Neuronal stem cell (in vitro differentiated cells): ENCODE measurements around the gene PHF1.

Experiments used
- DNase-seq: peaks from one replicate; pipeline ENCODE4 v3.0.0-alpha.2; 2013; ENCODE audit warnings: low spot score
- H2AFZ ChIP-seq: one replicate; pipeline ENCODE4 v1.6.1; 2013; ENCODE audit warnings: mild to moderate bottlenecking, low read length, inconsistent platforms
- H2AK5ac ChIP-seq: 2 replicates; pipeline ENCODE4 v1.6.1; 2013; ENCODE audit warnings: low read depth, mild to moderate bottlenecking, inconsistent platforms, low read length, moderate library complexity, mixed read lengths
- H2BK120ac ChIP-seq: 2 replicates; pipeline ENCODE4 v1.6.1; 2013; ENCODE audit warnings: low read depth, mild to moderate bottlenecking, inconsistent platforms, low read length, moderate library complexity, mixed read lengths
- H2BK12ac ChIP-seq: one replicate; pipeline ENCODE4 v1.6.1; 2013; ENCODE audit warnings: low read length, inconsistent platforms
- H2BK15ac ChIP-seq: 2 replicates; pipeline ENCODE4 v1.6.1; 2013; ENCODE audit warnings: mild to moderate bottlenecking, low read length, inconsistent platforms, mixed read lengths
- H2BK5ac ChIP-seq: one replicate; pipeline ENCODE4 v1.6.1; 2013; ENCODE audit warnings: inconsistent platforms, mild to moderate bottlenecking, low read length, moderate library complexity
- H3K14ac ChIP-seq: one replicate; pipeline ENCODE4 v1.6.1; 2013; ENCODE audit warnings: low read length, inconsistent platforms
- H3K18ac ChIP-seq: 2 replicates; pipeline ENCODE4 v1.6.1; 2013; ENCODE audit warnings: low read length, inconsistent platforms
- H3K23ac ChIP-seq: 2 replicates; pipeline ENCODE4 v1.6.1; 2013; ENCODE audit warnings: low read depth, mild to moderate bottlenecking, mixed read lengths, low read length, inconsistent platforms; ENCODE audit not compliant: poor library complexity
- H3K27ac ChIP-seq: replicated peaks from 3 replicates; pipeline ENCODE4 v1.5.1; 2013; ENCODE audit warnings: low read length, inconsistent platforms
- H3K27me3 ChIP-seq, 3 experiments: 2 replicates each; pipeline ENCODE4 v1.6.1; 2013; ENCODE audit warnings: low read length in 3 of 3, mild to moderate bottlenecking in 2 of 3, inconsistent platforms in 1 of 3, low read depth in 1 of 3, mixed read lengths in 1 of 3, moderate library complexity in 1 of 3; ENCODE audit not compliant: control insufficient read depth in 3 of 3, insufficient read depth in 3 of 3
- H3K36me3 ChIP-seq, 2 donors: replicated peaks in 1 of 2; 2 replicates each; pipeline ENCODE4 v1.6.1; 2013; ENCODE audit warnings: low read length in 2 of 2; ENCODE audit not compliant: control insufficient read depth in 2 of 2, insufficient read depth in 2 of 2
- H3K4ac ChIP-seq: 2 replicates; pipeline ENCODE4 v1.6.1; 2013; ENCODE audit warnings: inconsistent platforms, mild to moderate bottlenecking, low read length, moderate library complexity
- H3K4me1 ChIP-seq, 2 donors: 1 replicate in 1 of 2; 2 replicates in 1 of 2; pipeline ENCODE4 v1.6.1; 2013; ENCODE audit warnings: low read length in 2 of 2, low read depth in 1 of 2; ENCODE audit not compliant: control insufficient read depth in 2 of 2, insufficient read depth in 1 of 2
- H3K4me2 ChIP-seq: one replicate; pipeline ENCODE4 v1.6.1; 2013; ENCODE audit warnings: mild to moderate bottlenecking, low read length, inconsistent platforms; ENCODE audit not compliant: insufficient read depth, poor library complexity, severe bottlenecking
- H3K4me3 ChIP-seq, 2 donors: 2 replicates each; pipeline ENCODE4 v1.5.1; 2013; ENCODE audit warnings: low read length in 2 of 2, mild to moderate bottlenecking in 2 of 2, inconsistent platforms in 1 of 2, moderate library complexity in 1 of 2
- H3K79me1 ChIP-seq: one replicate; pipeline ENCODE4 v1.6.1; 2013; ENCODE audit warnings: low read depth, mild to moderate bottlenecking, inconsistent platforms, low read length, moderate library complexity
- H3K9ac ChIP-seq: one replicate; pipeline ENCODE4 v1.6.1; 2013; ENCODE audit warnings: mild to moderate bottlenecking, low read depth, low read length, inconsistent platforms; ENCODE audit not compliant: poor library complexity
- H3K9me3 ChIP-seq, 2 donors: replicated peaks in 1 of 2; 2 replicates each; pipeline versions ENCODE3 to v1.6.1; 2013; ENCODE audit warnings: low read length in 2 of 2, mild to moderate bottlenecking in 2 of 2, inconsistent platforms in 1 of 2, low read depth in 1 of 2, mixed read lengths in 1 of 2, moderate library complexity in 1 of 2; ENCODE audit not compliant: control insufficient read depth in 2 of 2, insufficient read depth in 1 of 2
- H4K8ac ChIP-seq: one replicate; pipeline ENCODE4 v1.6.1; 2013; ENCODE audit warnings: low read depth, mild to moderate bottlenecking, inconsistent platforms, low read length, moderate library complexity
- H4K91ac ChIP-seq: one replicate; pipeline ENCODE4 v1.6.1; 2013; ENCODE audit warnings: low read length, low read depth, mild to moderate bottlenecking, inconsistent platforms; ENCODE audit not compliant: poor library complexity
- WGBS, 2 donors: extraction: QIAGEN DNeasy Blood & Tissue Kit; methylation state at CpG; one replicate each; pipeline ENCODE4 v1.1.7; 2013; ENCODE audit warnings: missing lambda C conversion rate in 2 of 2, mixed read lengths in 1 of 2; ENCODE audit not compliant: insufficient read length in 2 of 2, insufficient replicate concordance in 1 of 2; ENCODE audit errors: extremely low coverage in 2 of 2; 5-methylcytosine and 5-hydroxymethylcytosine counted together

PHF1 gene

DNA sequence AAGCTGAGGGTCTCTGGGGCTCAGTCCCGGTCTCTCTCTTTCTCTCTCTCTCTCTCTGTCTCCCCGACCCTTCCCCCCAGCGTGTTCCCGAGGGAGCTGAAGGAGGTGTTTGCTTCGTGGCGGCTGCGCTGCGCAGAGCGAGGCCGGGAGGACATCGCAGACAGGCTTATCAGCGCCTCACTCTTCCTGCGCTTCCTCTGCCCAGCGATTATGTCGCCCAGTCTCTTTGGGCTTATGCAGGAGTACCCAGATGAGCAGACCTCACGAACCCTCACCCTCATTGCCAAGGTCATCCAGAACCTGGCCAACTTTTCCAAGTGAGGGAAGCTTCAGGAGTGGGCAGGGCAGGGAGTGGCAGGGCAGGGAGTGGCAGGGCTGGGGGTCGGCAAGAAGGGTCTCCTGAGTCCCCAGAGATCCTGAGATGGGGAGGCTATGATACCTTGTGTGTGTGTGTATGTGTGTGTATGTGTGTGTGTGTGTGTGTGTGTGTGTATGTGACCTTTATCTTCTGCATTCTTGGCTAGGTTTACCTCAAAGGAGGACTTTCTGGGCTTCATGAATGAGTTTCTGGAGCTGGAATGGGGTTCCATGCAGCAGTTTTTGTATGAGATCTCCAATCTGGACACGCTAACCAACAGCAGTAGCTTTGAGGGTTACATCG, 30.0 kb downstream of the PHF1 start:
- Histone ChIP-seq H3K4me2 (no peak overlapping the region), H3K4ac (no peak overlapping the region), H3K9me3 (peaks cover 0 to 3% of the 10 kb centered on the region in 2 donors), H2BK5ac (no peak overlapping the region), H3K23ac (no peak overlapping the region), H2BK15ac (no peak overlapping the region), H3K36me3 (peaks cover 81 to 96% of the 10 kb centered on the region in 2 donors), H3K27me3 (no peaks in the 10 kb centered on the region), H3K18ac (no peak overlapping the region), H4K8ac (no peak overlapping the region), H3K9ac (peak overlapping the region; percentile 2), H3K4me1 (no peaks in the 10 kb centered on the region), H3K27ac (no peak overlapping the region), H2AK5ac (no peak overlapping the region), H3K14ac (no peak overlapping the region), H3K79me1 (peaks cover 7% of the 10 kb centered on the region), H3K4me3 (no peak overlapping the region), H2BK120ac (no peak overlapping the region), H4K91ac (no peak overlapping the region), H2AFZ (no peak overlapping the region), H2BK12ac (no peak overlapping the region)
- no CpG with 5 or more reads among the region's 19 CpGs for whole genome bisulfite sequencing, 2 donors
- no peak for DNase-seq

DNA sequence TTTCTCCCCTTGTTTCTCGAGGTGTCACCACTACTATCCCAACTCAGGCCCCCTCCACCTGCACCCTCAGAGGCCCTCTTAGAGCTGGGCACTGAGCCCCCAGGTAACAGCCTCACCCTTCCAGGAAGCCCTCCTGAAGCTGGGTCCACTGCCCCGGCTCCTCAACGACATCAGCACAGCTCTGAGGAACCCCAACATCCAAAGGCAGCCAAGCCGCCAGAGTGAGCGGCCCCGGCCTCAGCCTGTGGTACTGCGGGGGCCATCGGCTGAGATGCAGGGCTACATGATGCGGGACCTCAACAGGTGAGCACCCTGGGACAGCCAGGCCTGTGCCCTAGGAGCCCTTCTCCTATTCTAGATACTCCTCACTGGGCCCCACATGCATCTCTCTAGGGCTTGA, 30.6 kb downstream of the PHF1 start:
- Histone ChIP-seq H2AK5ac (no peak overlapping the region), H3K9me3 (peaks cover 0 to 3% of the 10 kb centered on the region in 2 donors), H2BK12ac (no peak overlapping the region), H2BK120ac (no peak overlapping the region), H3K27ac (no peak overlapping the region), H3K79me1 (peaks cover 7% of the 10 kb centered on the region), H4K91ac (no peak overlapping the region), H3K27me3 (no peaks in the 10 kb centered on the region), H3K4me1 (no peaks in the 10 kb centered on the region), H3K4me3 (no peak overlapping the region), H3K18ac (no peak overlapping the region), H3K36me3 (peaks cover 83 to 96% of the 10 kb centered on the region in 2 donors), H2BK5ac (no peak overlapping the region), H2BK15ac (no peak overlapping the region), H3K9ac (no peak overlapping the region), H3K4me2 (no peak overlapping the region), H3K4ac (no peak overlapping the region), H4K8ac (no peak overlapping the region), H3K23ac (no peak overlapping the region), H2AFZ (no peak overlapping the region), H3K14ac (no peak overlapping the region)
- DNase-seq, result no peak
- WGBS, 2 donors, result no CpG with 5 or more reads among the region's 9 CpGs

DNA sequence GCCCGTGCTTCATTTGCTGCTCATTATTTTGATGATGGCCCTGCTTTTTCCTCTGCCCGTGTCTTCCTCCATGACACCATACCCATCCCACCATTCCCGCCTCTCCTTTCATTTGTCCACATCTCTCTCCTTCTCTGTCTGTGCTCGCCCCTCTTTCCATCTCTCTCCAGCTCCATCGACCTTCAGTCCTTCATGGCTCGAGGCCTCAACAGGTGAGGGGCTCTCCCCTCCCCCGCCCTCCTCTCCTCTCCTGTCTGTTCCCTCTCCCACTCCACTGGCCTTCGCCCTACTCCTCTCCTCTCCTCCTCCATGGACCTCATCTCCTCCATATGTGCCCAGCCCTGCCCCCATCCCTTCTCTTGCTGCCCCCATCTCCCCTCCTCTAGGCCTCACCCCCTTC, 31.5 kb downstream of the PHF1 start:
- Histone ChIP-seq H3K4ac (no peak overlapping the region), H2BK5ac (no peak overlapping the region), H3K9ac (no peak overlapping the region), H3K27ac (no peak overlapping the region), H3K36me3 (peaks cover 82 to 96% of the 10 kb centered on the region in 2 donors), H2AFZ (no peak overlapping the region), H2BK12ac (no peak overlapping the region), H2AK5ac (no peak overlapping the region), H3K23ac (no peak overlapping the region), H2BK120ac (no peak overlapping the region), H3K79me1 (peaks cover 5% of the 10 kb centered on the region), H3K9me3 (peaks cover 0 to 3% of the 10 kb centered on the region in 2 donors), H4K91ac (no peak overlapping the region), H3K4me1 (no peaks in the 10 kb centered on the region), H3K14ac (no peak overlapping the region), H3K27me3 (no peaks in the 10 kb centered on the region), H3K4me2 (no peak overlapping the region), H2BK15ac (no peak overlapping the region), H3K4me3 (no peak overlapping the region), H4K8ac (no peak overlapping the region), H3K18ac (no peak overlapping the region)
- no CpG with 5 or more reads among the region's 8 CpGs for whole genome bisulfite sequencing, 2 donors
- DNase-seq, result no peak

DNA sequence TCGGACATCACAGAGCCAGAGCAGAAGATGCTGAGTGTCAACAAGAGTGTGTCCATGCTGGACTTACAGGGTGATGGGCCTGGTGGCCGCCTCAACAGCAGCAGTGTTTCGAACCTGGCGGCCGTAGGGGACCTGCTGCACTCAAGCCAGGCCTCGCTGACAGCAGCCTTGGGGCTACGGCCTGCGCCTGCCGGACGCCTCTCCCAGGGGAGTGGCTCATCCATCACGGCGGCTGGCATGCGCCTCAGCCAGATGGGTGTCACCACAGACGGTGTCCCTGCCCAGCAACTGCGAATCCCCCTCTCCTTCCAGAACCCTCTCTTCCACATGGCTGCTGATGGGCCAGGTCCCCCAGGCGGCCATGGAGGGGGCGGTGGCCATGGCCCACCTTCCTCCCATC, 32.2 kb downstream of the PHF1 start:
- no peak overlapping the region for H2BK5ac ChIP-seq
- no peak overlapping the region for H2BK15ac ChIP-seq
- no peak for DNase-seq
- no peak overlapping the region for H2BK12ac ChIP-seq
- peaks cover 0 to 3% of the 10 kb centered on the region in 2 donors for H3K9me3 ChIP-seq
- H2AFZ ChIP-seq, result no peak overlapping the region
- H3K27me3 ChIP-seq, result no peaks in the 10 kb centered on the region
- H3K14ac ChIP-seq, result no peak overlapping the region
- no peak overlapping the region for H3K27ac ChIP-seq
- no peak overlapping the region for H3K4ac ChIP-seq
- no peaks in the 10 kb centered on the region for H3K4me1 ChIP-seq
- H3K9ac ChIP-seq, result peak overlapping the region; percentile 27
- no peak overlapping the region for H2AK5ac ChIP-seq
- H4K91ac ChIP-seq, result no peak overlapping the region
- H3K4me2 ChIP-seq, result no peak overlapping the region
- H3K23ac ChIP-seq, result peak overlapping the region; percentile 2
- no CpG with 5 or more reads among the region's 17 CpGs for WGBS, 2 donors
- no peak overlapping the region for H3K18ac ChIP-seq
- no peak overlapping the region for H2BK120ac ChIP-seq
- peaks cover 3% of the 10 kb centered on the region for H3K79me1 ChIP-seq
- H4K8ac ChIP-seq, result no peak overlapping the region
- peak overlapping the region in 1 of 2 donors; percentile 16 for H3K4me3 ChIP-seq
- H3K36me3 ChIP-seq, result peaks cover 84 to 96% of the 10 kb centered on the region in 2 donors
